H1 (cell line): ENCODE data around the gene ABL2. TPM values are rescaled to one million over a fixed set of nuclear protein-coding genes. Genes with fewer than 3 reads are reported as not detected.

ENCODE experiments used
- ASH2L ChIP-seq: fragments of 200-600, 300-600 bp; sonication (generic); IDR thresholded peaks from one replicate; pipeline ENCODE4 v1.7.1; 2017; ENCODE audit warnings: low read length
- RFX5 ChIP-seq: IDR thresholded peaks from 2 replicates; pipeline ENCODE4 v1.6.1; 2011; ENCODE audit warnings: low read depth, low read length, improper control_type of control experiment, borderline replicate concordance
- polyA plus RNA-seq, 7 experiments: library from polyadenylated mRNA; depleted of rRNA in 3 of 7; stranded (reverse) in 5 of 7; unstranded in 2 of 7; fragments of >200 nt in 5 of 7; fragments of 200-250 nt in 2 of 7; gene quantifications; 1 replicate in 5 of 7; 2 replicates in 1 of 7; 4 replicates in 1 of 7; pipeline versions ENCODE4 v1.2.1 to v1.2.3, GENCODE V29; 2011 to 2013; ENCODE audit warnings: missing spikeins in 2 of 7, mixed read lengths in 2 of 7
- total RNA-seq: library from RNA; stranded (reverse); fragmentation: NEBNext Ultra II Directional; extraction: Animal tissue kit (Norgen Biotek cat#: 25700); gene quantifications from 2 replicates; pipeline ENCODE4 v1.2.1, GENCODE V29; 2021

ABL2 gene
- total and polyA plus RNA-seq, 2 of the 8 experiments (the other 6 are each of a cell fraction or from before 2014, with no cell fraction given) = 4.5 to 19.1 TPM

- TF ChIP-seq ASH2L = no peak
- no peak for TF ChIP-seq RFX5
- TF ChIP-seq, all 59 proteins: peak for 0
Measured at GRCh38 chr1:179128520-179128919, 101.0 kb downstream of the ABL2 start (continued).
